GM23338 (cell line): ENCODE measurements around the gene IGF2R. TPM values are rescaled to one million over a fixed set of nuclear protein-coding genes. Genes with fewer than 3 reads are reported as not detected.
A peak's percentile ranks its signal among the peaks of the same experiment; 100 is the strongest.

Experiments
- ATAC-seq: fragments of 200-7000 bp; cut with Tn5 transposase; 3 replicates; pipeline ENCODE4 v1.9.1; 2020
- DNase-seq: peaks from one replicate; pipeline ENCODE4 v3.0.0-alpha.2; 2015; ENCODE audit warnings: low spot score
- H2AFZ ChIP-seq: fragments of 200-600 bp; sonication (generic); 2 replicates; pipeline ENCODE4 v1.8.0; 2016; ENCODE audit warnings: antibody characterized with exemption, mild to moderate bottlenecking, moderate library complexity
- H3F3A ChIP-seq: fragments of 200-600 bp; sonication (generic); replicated peaks from 2 replicates; pipeline ENCODE4 v1.8.0; 2017; ENCODE audit warnings: antibody characterized with exemption, mixed run types, low read depth
- H3K27ac ChIP-seq: fragments of 200-600 bp; sonication (generic); 2 replicates; pipeline ENCODE4 v1.6.1; 2016; ENCODE audit warnings: low read depth
- H3K27me3 ChIP-seq: fragments of 200-600 bp; sonication (generic); 2 replicates; pipeline ENCODE4 v1.8.0; 2016; ENCODE audit warnings: mild to moderate bottlenecking, mixed run types, moderate library complexity; ENCODE audit not compliant: insufficient read depth
- H3K36me3 ChIP-seq: fragments of 200-600 bp; sonication (generic); 2 replicates; pipeline ENCODE4 v1.8.0; 2016; ENCODE audit warnings: mild to moderate bottlenecking; ENCODE audit not compliant: insufficient read depth
- H3K4me1 ChIP-seq: fragments of 200-600 bp; sonication (generic); 2 replicates; pipeline ENCODE4 v1.8.0; 2016; ENCODE audit warnings: mild to moderate bottlenecking, moderate library complexity; ENCODE audit not compliant: insufficient read depth
- H3K4me2 ChIP-seq: fragments of 200-600 bp; sonication (generic); 2 replicates; pipeline ENCODE4 v1.7.1; 2017; ENCODE audit warnings: mixed run types
- H3K4me3 ChIP-seq: fragments of 200-600 bp; sonication (generic); 2 replicates; pipeline ENCODE4 v1.6.1; 2016; ENCODE audit warnings: mixed run types
- H3K79me2 ChIP-seq: fragments of 200-600 bp; sonication (generic); replicated peaks from 2 replicates; pipeline ENCODE4 v1.8.0; 2017; ENCODE audit warnings: mild to moderate bottlenecking; ENCODE audit not compliant: insufficient read depth
- H3K9me2 ChIP-seq: fragments of 200-600 bp; sonication (generic); 2 replicates; pipeline ENCODE4 v1.8.0; 2017; ENCODE audit not compliant: insufficient read depth
- H4K20me1 ChIP-seq: fragments of 200-600 bp; sonication (generic); replicated peaks from 2 replicates; pipeline ENCODE4 v1.8.0; 2017; ENCODE audit warnings: mild to moderate bottlenecking; ENCODE audit not compliant: insufficient read depth
- H3K27ac Mint-ChIP-seq: 2 replicates; pipeline ENCODE4 v1.8.0; 2020; ENCODE audit warnings: inconsistent platforms, mild to moderate bottlenecking, moderate library complexity, mixed read lengths
- H3K27me3 Mint-ChIP-seq: 3 replicates; pipeline ENCODE4 v1.8.0; 2022; ENCODE audit warnings: low read depth, mild to moderate bottlenecking, moderate library complexity, mixed read lengths, inconsistent platforms; ENCODE audit not compliant: insufficient read depth, poor library complexity
- H3K36me3 Mint-ChIP-seq: 3 replicates; pipeline ENCODE4 v1.8.0; 2021; ENCODE audit warnings: low read depth, mild to moderate bottlenecking, inconsistent platforms, moderate library complexity, mixed read lengths
- H3K4me1 Mint-ChIP-seq: 3 replicates; pipeline ENCODE4 v1.8.0; 2020; ENCODE audit warnings: mild to moderate bottlenecking, inconsistent platforms, mixed read lengths
- H3K4me3 Mint-ChIP-seq: 3 replicates; pipeline ENCODE4 v1.8.0; 2021; ENCODE audit warnings: moderate library complexity, mild to moderate bottlenecking, inconsistent platforms, mixed read lengths
- H3K9me3 Mint-ChIP-seq: 3 replicates; pipeline ENCODE4 v1.8.0; 2020; ENCODE audit warnings: moderate library complexity, mild to moderate bottlenecking, inconsistent platforms, mixed read lengths
- CREB1 ChIP-seq: fragments of 250-450 bp; sonication (Bioruptor Pico); IDR thresholded peaks from 2 replicates; pipeline ENCODE4 v1.5.0; 2020; ENCODE audit warnings: low read depth, mild to moderate bottlenecking, moderate library complexity
- EZH2 ChIP-seq: fragments of 200-600 bp; sonication (generic); IDR thresholded peaks from one replicate; pipeline ENCODE4 v1.8.0; 2017; ENCODE audit warnings: antibody characterized with exemption, mild to moderate bottlenecking, low read depth; ENCODE audit not compliant: unreplicated experiment
- EZH2phosphoT487 ChIP-seq: fragments of 200-600 bp; sonication (generic); IDR thresholded peaks from one replicate; pipeline ENCODE4 v1.8.1; 2018; ENCODE audit warnings: antibody characterized with exemption; ENCODE audit not compliant: unreplicated experiment
- JUNB ChIP-seq: IDR thresholded peaks from one replicate; pipeline ENCODE4 v1.6.1; 2016; ENCODE audit warnings: antibody characterized with exemption; ENCODE audit not compliant: unreplicated experiment
- POLR2AphosphoS5 ChIP-seq: IDR thresholded peaks from 2 replicates; pipeline ENCODE4 v1.6.1; 2016; ENCODE audit warnings: antibody characterized with exemption, low read depth
- STAT1 ChIP-seq: IDR thresholded peaks from one replicate; pipeline ENCODE4 v1.6.1; 2016; ENCODE audit warnings: antibody characterized with exemption; ENCODE audit not compliant: unreplicated experiment
- ZNF114 ChIP-seq: fragments of 250-450 bp; sonication (Bioruptor Pico); IDR thresholded peaks from 2 replicates; pipeline ENCODE4 v1.5.0; 2020; ENCODE audit warnings: mild to moderate bottlenecking, moderate library complexity
- ZNF331 ChIP-seq: fragments of 250-450 bp; sonication (Bioruptor Pico); IDR thresholded peaks from 2 replicates; pipeline ENCODE4 v1.5.0; 2020; ENCODE audit warnings: low read depth, mild to moderate bottlenecking, moderate library complexity
- ZNF462 ChIP-seq: fragments of 250-450 bp; sonication (Bioruptor Pico); IDR thresholded peaks from 2 replicates; pipeline ENCODE4 v1.5.0; 2020; ENCODE audit warnings: mild to moderate bottlenecking, moderate library complexity
- polyA plus RNA-seq: library from polyadenylated mRNA; unstranded; fragments of >200 nt; fragmentation: Nextera tagmentation; extraction: Ambion mirVana; gene quantifications from 2 replicates; pipeline ENCODE4 v1.2.1, GENCODE V29; 2016
- total RNA-seq: library from RNA; depleted of rRNA; stranded (reverse); fragments of >200 nt; shearing (Covaris generic); gene quantifications from 2 replicates; pipeline ENCODE4 v1.2.3, GENCODE V29; 2014

Gene IGF2R
- total and polyA plus RNA-seq, 2 experiments from 2014 or later = 12.5 to 76.4 TPM

DNA sequence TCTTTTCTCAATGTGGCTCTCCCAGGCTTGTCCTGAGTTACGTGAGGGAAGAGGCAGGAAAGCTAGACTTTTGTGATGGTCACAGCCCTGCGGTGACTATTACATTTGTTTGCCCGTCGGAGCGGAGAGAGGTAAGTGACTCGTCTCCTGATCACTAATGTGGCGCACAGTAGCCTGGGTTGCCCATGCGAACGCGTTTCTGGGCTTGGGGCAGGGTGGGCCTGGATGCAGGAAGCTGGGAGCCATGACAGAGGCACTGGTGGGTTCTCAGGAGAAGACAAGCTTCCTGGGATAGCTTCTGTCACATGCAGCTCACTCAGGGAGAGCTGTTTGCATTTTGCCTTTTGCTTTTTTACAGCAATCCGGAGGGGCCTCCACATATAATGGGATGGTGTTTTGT is 60.6 kb downstream of the IGF2R start:
- H3K4me3 Mint-ChIP-seq = no peak overlapping the region
- H3K36me3 Mint-ChIP-seq = peaks cover 77% of the 10 kb centered on the region
- Histone ChIP-seq H3K4me1 (no peaks in the 10 kb centered on the region), H3K27ac (0 out of 2 replicates have a peak overlapping the region, but pooled peaks have one; percentile 63), H3K9me2 (no peaks in the 10 kb centered on the region), H3K79me2 (no peaks in the 10 kb centered on the region), H3K36me3 (peaks cover 21% of the 10 kb centered on the region), H3F3A (no peaks in the 10 kb centered on the region), H3K4me3 (no peak overlapping the region), H3K4me2 (no peak overlapping the region), H2AFZ (no peak overlapping the region), H3K27me3 (no peaks in the 10 kb centered on the region), H4K20me1 (peaks cover 25% of the 10 kb centered on the region)
- peaks cover 1% of the 10 kb centered on the region for H3K27me3 Mint-ChIP-seq
- DNase-seq (no peak), ATAC-seq (no peak)
- TF ChIP-seq ZNF331 (CRISPR knock-in tag) (no peak), POLR2AphosphoS5 (no peak), JUNB (no peak), EZH2phosphoT487 (no peak), ZNF462 (CRISPR knock-in tag) (no peak), STAT1 (no peak), ZNF114 (no peak), EZH2 (no peak), CREB1 (no peak)
- H3K9me3 Mint-ChIP-seq = no peaks in the 10 kb centered on the region; the same call in 2 of the 3 replicates
- peak overlapping the region; percentile 35; the same call in 1 of the 2 replicates for H3K27ac Mint-ChIP-seq
- no peaks in the 10 kb centered on the region for H3K4me1 Mint-ChIP-seq
